ENCODE measurements around the gene OGFOD2. TPM values are rescaled to one million over a fixed set of nuclear protein-coding genes. Genes with fewer than 3 reads are reported as not detected.

The OGFOD2 gene
- total and polyA plus RNA-seq, 2 of the 13 experiments (the other 11 are each of a cell fraction or from before 2014, with no cell fraction given), result 13.2 to 14.6 TPM

DNA sequence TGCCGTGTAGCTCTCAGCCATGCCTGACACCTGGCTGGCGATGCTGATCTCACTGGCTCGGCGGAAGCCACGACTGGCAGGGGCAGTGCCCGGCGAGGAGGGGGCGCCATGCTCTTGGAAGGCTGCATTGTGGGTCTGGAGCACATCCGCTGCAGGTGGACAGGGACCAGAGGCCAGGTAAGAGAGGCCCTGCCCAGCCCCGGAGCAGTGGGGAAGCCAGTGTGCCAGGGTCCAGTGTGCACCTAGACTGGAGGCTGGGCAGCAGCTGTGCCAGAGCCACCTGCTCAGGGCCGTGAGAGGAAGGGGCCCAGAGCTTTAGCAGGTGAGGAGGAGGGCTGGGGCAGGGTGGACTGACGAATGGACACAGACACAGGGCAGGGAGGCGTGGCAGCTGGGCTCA lies 15.5 kb downstream of the OGFOD2 start:
- no peak overlapping the region for H3K4me3 ChIP-seq (replicated peaks in 1 of 3; ENCODE audit: insufficient read depth in 1 of 3, low read depth in 2 of 3, low read length in 3 of 3)
- no peak overlapping the region for H2AFZ ChIP-seq (ENCODE audit: low read length)
- no peaks in the 10 kb centered on the region for H3K79me2 ChIP-seq (ENCODE audit: insufficient read depth, low read length)
- H3K9me3 ChIP-seq (ENCODE audit: low read length), result no peaks in the 10 kb centered on the region
- ATAC-seq, result no peak
- H3K36me3 ChIP-seq (replicated peaks in 1 of 2; ENCODE audit: control insufficient read depth in 1 of 2, insufficient read depth in 2 of 2, low read length in 2 of 2), result peaks cover 4 to 6% of the 10 kb centered on the region in 2 experiments; a peak in 3 of 5 replicates
- H3K27me3 ChIP-seq (ENCODE audit: control insufficient read depth in 1 of 2, insufficient read depth in 2 of 2, low read length in 2 of 2), result no peaks in the 10 kb centered on the region
- no peak for FAIRE-seq
- WGBS (ENCODE audit: low lambda C conversion rate), result 95% methylated on average over 8 of the region's 13 CpGs
- H3K4me1 ChIP-seq (ENCODE audit: insufficient read depth, low read length), result peaks cover under 1% of the 10 kb centered on the region; the same call in 1 of the 2 replicates
- no peak overlapping the region for H3K27ac ChIP-seq (ENCODE audit: extremely low read length, insufficient read depth, low read length)
- in situ Hi-C loops (cut with HindIII; ENCODE audit: extremely low pct_ligation_motif_present, low pct_unique_long_range_greater_than_20kb), result no loop called here
- intact Hi-C loops (cut with micrococcal nuclease; ENCODE audit: unreplicated experiment), result no loop called here
- H3K4me2 ChIP-seq (ENCODE audit: low read depth, low read length), result no peak overlapping the region
- H4K20me1 ChIP-seq (ENCODE audit: insufficient read depth, low read length), result no peaks in the 10 kb centered on the region
- POLR2A ChIA-PET, result no interaction called here
- no peak for TF ChIP-seq PPARG (CRISPR knock-in tag; conservative IDR thresholded peaks at IDR 0.05)
- peak; percentile 26 for TF ChIP-seq AGO2 (optimal IDR thresholded peaks at IDR 0.05; ENCODE audit: low read depth, low read length)
- TF ChIP-seq THRA (CRISPR knock-in tag; IDR thresholded peaks at IDR 0.05; ENCODE audit: borderline replicate concordance), result no peak
- no peak for TF ChIP-seq RAD51 (IDR thresholded peaks at IDR 0.05; ENCODE audit: borderline replicate concordance)
- no peak for TF ChIP-seq ZNF510 (CRISPR knock-in tag; IDR thresholded peaks at IDR 0.05; ENCODE audit: low read depth)
- TF ChIP-seq POGZ (CRISPR knock-in tag; IDR thresholded peaks at IDR 0.05), result no peak
- TF ChIP-seq ZBTB21 (CRISPR knock-in tag; IDR thresholded peaks at IDR 0.05), result no peak
- 0 out of 2 replicates have a peak, but pooled peaks have one; percentile 16 for TF ChIP-seq HNRNPL (IDR thresholded peaks at IDR 0.05; ENCODE audit: low read depth, low read length)
- no peak for TF ChIP-seq CHD4 (IDR thresholded peaks at IDR 0.05; ENCODE audit: borderline replicate concordance, low read length)
- TF ChIP-seq SRF (IDR thresholded peaks at IDR 0.05; ENCODE audit: low read depth, low read length), result no peak
- no peak for TF ChIP-seq CERS6 (CRISPR knock-in tag; IDR thresholded peaks at IDR 0.05)
- TF ChIP-seq ZNF773 (CRISPR knock-in tag; IDR thresholded peaks at IDR 0.05; ENCODE audit: borderline replicate concordance), result no peak
- TF ChIP-seq, protein P1, sequence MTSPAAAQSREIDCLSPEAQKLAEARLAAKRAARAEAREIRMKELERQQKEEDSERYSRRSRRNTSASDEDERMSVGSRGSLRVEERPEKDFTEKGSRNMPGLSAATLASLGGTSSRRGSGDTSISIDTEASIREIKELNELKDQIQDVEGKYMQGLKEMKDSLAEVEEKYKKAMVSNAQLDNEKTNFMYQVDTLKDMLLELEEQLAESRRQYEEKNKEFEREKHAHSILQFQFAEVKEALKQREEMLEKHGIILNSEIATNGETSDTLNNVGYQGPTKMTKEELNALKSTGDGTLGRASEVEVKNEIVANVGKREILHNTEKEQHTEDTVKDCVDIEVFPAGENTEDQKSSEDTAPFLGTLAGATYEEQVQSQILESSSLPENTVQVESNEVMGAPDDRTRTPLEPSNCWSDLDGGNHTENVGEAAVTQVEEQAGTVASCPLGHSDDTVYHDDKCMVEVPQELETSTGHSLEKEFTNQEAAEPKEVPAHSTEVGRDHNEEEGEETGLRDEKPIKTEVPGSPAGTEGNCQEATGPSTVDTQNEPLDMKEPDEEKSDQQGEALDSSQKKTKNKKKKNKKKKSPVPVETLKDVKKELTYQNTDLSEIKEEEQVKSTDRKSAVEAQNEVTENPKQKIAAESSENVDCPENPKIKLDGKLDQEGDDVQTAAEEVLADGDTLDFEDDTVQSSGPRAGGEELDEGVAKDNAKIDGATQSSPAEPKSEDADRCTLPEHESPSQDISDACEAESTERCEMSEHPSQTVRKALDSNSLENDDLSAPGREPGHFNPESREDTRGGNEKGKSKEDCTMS (CRISPR knock-in tag; conservative IDR thresholded peaks at IDR 0.05), result no peak
- no peak for TF ChIP-seq ARNT2 (CRISPR knock-in tag; IDR thresholded peaks at IDR 0.05; ENCODE audit: low read depth)
- TF ChIP-seq ZNF556 (CRISPR knock-in tag; IDR thresholded peaks at IDR 0.05; ENCODE audit: borderline replicate concordance), result no peak
- TF ChIP-seq NRL (CRISPR knock-in tag; IDR thresholded peaks at IDR 0.05; ENCODE audit: borderline replicate concordance), result no peak
- no peak for TF ChIP-seq MBD4 (IDR thresholded peaks at IDR 0.05; ENCODE audit: borderline replicate concordance, low read length)
- no peak overlapping the region for H3K9ac ChIP-seq (ENCODE audit: insufficient read depth, low read depth, low read length)
- no peak for DNase-seq (ENCODE audit: low spot score)
- no TSS peak for BruUV-seq (replicated peaks)
- CTCF ChIA-PET (ENCODE audit: low intra/inter-chr PET ratio, low total read pairs), result no interaction called here

All from HepG2 (cell line).